GM21619 (cell line): Measurements from ENCODE around the gene MBOAT7.

Experiments
- ATAC-seq: cut with Tn5 transposase; IDR thresholded peaks from one replicate; pipeline ENCODE4 v1.9.1; 2021; ENCODE audit not compliant: unreplicated experiment

MBOAT7 gene

GRCh38 chr19:54147676-54148075, 41.7 kb downstream of the MBOAT7 start:
- ATAC-seq, result no peak

DNA sequence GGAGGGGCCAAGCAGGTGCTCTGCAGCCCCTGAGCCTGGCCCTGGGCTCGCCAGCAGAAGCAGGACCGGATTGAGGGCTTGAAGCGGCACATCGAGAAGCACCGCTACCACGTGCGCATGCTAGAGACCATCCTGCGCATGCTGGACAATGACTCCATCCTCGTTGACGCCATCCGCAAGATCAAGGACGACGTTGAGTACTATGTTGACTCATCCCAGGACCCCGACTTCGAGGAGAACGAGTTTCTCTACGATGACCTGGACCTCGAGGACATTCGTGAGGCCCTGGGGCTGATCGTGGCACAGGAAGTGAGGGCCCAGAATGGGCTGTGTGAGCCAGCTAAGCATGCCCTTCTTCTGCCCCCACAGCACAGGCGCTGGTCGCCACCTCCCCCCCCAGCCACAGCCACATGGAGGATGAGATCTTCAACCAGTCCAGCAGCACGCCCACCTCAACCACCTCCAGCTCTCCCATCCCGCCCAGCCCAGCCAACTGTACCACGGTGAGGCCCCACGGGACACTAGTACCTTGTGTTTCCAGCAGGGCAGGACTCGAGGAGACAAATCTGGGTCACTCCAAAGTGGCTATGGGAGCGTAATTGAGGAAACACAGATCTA, 43.7 kb downstream of the MBOAT7 start:
- ATAC-seq, result no peak

DNA sequence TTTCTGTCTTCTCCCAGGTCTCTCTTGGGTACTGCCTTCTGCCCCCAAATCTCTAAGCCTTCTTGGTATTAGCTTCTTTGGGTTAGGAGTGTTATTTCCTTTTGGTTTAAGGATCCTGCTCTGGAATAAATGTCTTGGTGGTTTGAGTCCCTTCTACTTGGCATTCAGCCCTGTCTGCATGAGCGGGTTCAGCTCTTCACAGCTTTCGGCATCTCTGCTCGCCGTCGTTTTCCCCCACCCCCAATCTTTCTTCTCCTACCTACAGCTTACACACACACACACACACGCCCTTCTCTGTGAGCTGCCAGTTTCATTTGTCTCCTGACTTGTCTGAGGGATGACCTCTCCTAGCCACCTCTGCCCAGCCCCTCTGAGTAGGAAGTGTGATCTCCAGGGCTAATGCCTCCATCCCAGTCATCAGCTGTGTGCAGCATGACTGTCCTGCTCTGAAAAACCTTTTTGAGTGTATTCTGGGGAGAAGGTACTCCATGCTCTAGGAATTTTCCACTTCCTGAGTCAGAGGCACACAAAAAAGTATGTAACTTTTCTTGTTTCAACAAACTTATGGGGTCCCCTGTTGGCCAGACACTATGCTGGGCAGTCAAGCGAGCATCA, 47.1 kb downstream of the MBOAT7 start:
- no peak for ATAC-seq

GRCh38 chr19:54141356-54141755, 48.0 kb downstream of the MBOAT7 start:
- no peak for ATAC-seq

GRCh38 chr19:54138489-54139256, 50.7 kb downstream of the MBOAT7 start:
- no peak for ATAC-seq

DNA sequence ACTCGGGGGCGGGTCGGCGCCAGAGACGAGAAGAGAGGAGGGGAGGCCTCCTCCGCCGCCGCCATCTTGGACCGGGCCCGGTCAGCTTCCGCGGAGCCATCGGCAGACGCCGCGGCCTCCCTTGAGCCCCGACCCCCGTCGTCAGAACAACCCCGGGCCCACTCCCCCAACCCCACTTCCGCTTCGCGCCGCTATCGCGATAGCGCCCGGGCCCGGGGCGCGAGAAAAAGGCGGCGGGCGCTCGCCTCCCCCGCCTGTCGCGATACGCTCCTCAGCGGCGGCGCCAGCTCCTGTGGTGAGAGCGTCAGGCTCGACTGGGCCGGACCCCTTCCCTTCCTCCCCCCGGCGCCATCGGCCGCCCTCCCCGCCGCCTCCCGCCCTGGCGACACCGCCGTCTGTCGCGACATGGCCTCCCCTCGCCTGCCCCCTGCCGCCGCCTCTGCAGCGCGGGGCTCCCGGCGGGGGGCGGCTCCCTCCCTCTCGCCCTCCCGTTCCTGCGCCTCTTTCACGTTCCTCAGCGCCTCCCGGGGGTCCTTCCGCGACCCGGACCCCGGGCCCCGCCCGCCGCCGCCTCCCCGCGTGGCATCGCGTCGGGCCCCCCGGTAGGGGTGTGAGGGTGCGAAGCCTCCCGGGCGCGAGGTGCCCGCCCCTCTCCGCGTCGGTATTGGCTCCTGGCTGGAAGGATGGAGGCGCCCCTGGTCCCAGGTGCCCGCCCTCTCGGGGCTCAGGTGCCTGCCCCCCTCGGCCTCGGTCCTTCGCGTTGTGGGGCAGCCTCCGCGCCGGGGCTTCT, 51.5 kb downstream of the MBOAT7 start, which contains the start of gene CNOT3:
CNOT3 (plus strand) TSS at position 64 of the 790 bp plus-strand sequence. CDS start 5,217 bp downstream, outside the sequence.
- ATAC-seq, result no peak

- ATAC-seq, result peak; percentile 69
Observed at GRCh38 chr19:54136864-54137698, 52.3 kb downstream of the MBOAT7 start.

GRCh38 chr19:54136086-54136863, 53.1 kb downstream of the MBOAT7 start:
- ATAC-seq, result no peak

GRCh38 chr19:54133957-54134590, 55.3 kb downstream of the MBOAT7 start:
- ATAC-seq, result no peak

GRCh38 chr19:54133312-54133956, 55.9 kb downstream of the MBOAT7 start:
- no peak for ATAC-seq

GRCh38 chr19:54129617-54129996, 59.8 kb downstream of the MBOAT7 start:
- ATAC-seq, result no peak

DNA sequence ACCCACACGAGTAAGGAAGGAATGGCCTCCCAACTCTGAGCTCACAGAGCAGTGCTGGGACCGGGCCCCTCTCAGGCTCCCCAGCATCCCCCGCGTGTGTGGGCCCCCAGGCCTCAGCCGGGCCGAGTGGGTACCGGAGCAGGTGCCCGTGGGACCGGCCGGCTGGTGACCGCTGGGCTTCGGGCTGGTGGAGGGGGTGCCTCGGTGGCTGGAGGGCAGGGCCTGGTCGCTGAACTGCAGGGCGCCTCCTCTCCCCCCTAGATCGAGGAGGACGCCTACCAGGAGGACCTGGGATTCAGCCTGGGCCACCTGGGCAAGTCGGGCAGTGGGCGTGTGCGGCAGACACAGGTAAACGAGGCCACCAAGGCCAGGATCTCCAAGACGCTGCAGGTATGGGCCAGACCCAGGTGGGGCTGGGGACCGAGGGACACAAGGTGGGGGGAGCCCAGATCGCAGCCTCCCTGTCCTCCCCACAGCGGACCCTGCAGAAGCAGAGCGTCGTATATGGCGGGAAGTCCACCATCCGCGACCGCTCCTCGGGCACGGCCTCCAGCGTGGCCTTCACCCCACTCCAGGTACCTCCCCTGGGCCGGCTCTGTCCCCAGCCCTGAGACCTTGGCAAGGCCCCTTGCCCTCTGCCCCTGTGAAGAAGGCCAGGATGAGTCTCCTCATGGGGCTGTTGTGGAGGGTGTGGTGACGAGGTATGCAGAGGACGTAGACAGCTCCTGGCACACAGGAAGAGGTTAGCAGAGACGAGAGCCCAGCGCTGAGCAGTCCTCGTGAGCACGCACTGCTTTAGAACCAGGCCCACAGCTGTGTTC, 60.4 kb downstream of the MBOAT7 start:
- ATAC-seq, result no peak

GRCh38 chr19:54128441-54128725, 61.0 kb downstream of the MBOAT7 start:
- no peak for ATAC-seq

DNA sequence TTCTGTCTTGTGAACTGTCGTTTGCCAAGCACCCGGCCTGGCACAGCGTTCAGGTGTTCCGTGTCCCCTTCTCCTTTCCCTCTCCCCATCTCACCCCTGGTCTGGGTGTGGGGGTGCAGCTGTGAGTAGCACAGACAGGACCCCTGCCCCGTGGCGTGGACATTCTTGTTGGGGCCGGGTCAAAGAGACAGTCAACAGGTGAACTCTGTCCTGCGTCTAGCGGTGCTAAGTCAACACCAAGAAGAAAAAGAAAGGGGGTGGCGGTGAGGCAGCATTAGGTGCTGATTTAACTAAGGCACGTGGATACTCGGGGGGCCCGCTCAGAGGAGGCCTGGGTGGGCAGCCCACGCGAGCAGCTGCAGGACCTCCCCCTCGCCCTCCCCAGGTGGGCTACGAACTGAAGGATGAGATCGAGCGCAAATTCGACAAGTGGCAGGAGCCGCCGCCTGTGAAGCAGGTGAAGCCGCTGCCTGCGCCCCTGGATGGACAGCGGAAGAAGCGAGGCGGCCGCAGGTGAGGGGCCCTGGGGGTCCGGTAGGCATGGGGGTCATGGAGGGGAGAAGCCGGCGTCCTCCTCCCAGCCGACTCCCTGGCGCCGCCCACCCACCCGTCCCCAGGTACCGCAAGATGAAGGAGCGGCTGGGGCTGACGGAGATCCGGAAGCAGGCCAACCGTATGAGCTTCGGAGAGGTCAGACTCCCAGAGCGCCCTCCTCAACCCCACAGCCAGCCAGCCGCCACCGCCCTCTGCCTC, 61.5 kb downstream of the MBOAT7 start:
- no peak for ATAC-seq

GRCh38 chr19:54125713-54126112, 63.7 kb downstream of the MBOAT7 start:
- no peak for ATAC-seq

DNA sequence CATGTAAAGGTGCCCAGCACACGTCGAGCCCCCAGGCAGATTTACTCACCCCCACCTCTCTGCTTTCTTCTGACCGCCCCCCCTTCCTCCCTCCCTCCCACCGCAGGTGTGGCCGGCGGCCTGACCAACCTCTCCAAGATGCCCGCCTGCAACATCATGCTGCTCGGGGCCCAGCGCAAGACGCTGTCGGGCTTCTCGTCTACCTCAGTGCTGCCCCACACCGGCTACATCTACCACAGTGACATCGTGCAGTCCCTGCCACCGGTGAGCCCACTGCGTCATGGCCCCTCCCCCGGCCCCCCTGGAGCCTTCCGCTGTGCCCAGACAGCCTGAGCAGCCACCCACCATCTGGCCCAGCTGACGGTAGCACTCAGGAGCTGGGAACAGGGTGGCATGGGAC, 65.0 kb downstream of the MBOAT7 start:
- ATAC-seq, result no peak

DNA sequence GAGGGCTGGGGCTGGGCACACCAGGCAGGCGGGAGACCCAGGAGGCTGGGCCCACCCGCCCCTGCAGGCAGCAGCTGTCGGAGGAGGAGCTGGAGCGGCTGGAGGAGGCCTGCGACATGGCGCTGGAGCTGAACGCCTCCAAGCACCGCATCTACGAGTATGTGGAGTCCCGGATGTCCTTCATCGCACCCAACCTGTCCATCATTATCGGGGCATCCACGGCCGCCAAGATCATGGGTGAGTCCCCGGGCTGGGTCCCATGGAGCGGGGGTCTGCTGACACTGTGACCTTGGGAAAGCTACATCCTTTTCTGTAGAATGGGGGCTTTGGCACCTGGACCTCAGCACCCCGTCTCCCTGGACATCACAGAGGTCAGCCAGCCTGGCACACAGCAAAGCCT, 65.7 kb downstream of the MBOAT7 start:
- ATAC-seq, result no peak
